Suprapubic skin (tissue), 3 donors: Measurements from ENCODE around the gene PTPRN2.

Experiments
- POLR2A ChIP-seq, 2 donors: fragments of 450-650 bp; IDR thresholded peaks; one replicate each; pipeline ENCODE4 v1.6.1; 2017; ENCODE audit warnings: antibody characterized with exemption in 2 of 2, mild to moderate bottlenecking in 2 of 2, moderate library complexity in 2 of 2
- TF ChIP-seq, protein P1 (sequence below), 2 donors: fragments of 200-600 bp in 1 of 2; fragments of 450-650 bp in 1 of 2; sonication (generic) in 1 of 2; IDR thresholded peaks; one replicate each; pipeline ENCODE4 v1.5.1; 2016 to 2019; ENCODE audit warnings: antibody characterized with exemption in 2 of 2, mild to moderate bottlenecking in 1 of 2, moderate library complexity in 1 of 2

DNA sequence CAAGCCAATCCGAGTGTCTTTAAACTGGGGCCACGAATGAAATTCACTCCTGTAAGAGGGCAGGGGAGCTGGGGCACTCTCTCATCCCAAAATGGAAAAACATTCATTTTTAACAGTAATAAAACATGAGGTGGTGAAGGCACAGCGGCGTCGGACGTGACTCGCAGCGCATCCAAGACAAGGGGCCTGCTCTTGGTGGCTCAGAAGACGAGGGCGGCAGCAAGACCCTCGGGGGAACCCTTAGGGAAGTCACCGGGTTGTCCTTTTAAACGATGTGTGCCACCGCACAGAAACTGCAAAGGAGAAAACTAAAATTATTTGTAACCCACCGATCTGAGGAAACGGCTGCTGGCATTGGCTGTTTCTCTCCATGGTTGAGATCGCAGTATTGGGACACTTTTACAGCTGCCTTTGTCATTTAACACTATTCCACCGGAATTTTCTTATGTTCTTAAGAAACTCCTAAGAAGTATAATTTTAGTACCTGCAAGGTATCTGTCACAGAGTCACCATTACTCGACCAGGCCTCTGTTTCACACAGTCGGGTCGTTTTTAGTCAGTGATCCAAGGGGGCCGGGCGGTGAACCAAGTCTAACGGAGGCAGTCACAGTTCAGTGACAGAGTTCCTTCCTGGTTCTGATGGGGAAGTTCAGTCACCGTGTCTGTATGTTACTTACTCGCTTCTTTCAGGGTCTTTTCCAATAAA lies 159.3 kb downstream of the PTPRN2 start:
- TF ChIP-seq, protein P1, sequence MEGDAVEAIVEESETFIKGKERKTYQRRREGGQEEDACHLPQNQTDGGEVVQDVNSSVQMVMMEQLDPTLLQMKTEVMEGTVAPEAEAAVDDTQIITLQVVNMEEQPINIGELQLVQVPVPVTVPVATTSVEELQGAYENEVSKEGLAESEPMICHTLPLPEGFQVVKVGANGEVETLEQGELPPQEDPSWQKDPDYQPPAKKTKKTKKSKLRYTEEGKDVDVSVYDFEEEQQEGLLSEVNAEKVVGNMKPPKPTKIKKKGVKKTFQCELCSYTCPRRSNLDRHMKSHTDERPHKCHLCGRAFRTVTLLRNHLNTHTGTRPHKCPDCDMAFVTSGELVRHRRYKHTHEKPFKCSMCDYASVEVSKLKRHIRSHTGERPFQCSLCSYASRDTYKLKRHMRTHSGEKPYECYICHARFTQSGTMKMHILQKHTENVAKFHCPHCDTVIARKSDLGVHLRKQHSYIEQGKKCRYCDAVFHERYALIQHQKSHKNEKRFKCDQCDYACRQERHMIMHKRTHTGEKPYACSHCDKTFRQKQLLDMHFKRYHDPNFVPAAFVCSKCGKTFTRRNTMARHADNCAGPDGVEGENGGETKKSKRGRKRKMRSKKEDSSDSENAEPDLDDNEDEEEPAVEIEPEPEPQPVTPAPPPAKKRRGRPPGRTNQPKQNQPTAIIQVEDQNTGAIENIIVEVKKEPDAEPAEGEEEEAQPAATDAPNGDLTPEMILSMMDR (IDR thresholded peaks at IDR 0.05) = no peak
- no peak for TF ChIP-seq POLR2A (IDR thresholded peaks at IDR 0.05)
